HL-60 (cell line): Measurements from ENCODE around the gene QSOX1.

Experiments
- DNase-seq, 2 experiments: peaks; one replicate each; pipeline ENCODE4 v3.0.0-alpha.2; 2010 to 2020; ENCODE audit warnings: low read depth in 1 of 2, low spot score in 1 of 2
- H3K27ac ChIP-seq: fragments of 250-450 bp; sonication (Bioruptor Pico); replicated peaks from 2 replicates; pipeline ENCODE4 v1.5.1; 2020; ENCODE audit warnings: mild to moderate bottlenecking, moderate library complexity
- H3K27me3 ChIP-seq: fragments of 250-450 bp; sonication (Bioruptor Pico); 2 replicates; pipeline ENCODE4 v1.5.1; 2021; ENCODE audit warnings: mild to moderate bottlenecking, moderate library complexity; ENCODE audit not compliant: insufficient read depth, poor library complexity, severe bottlenecking
- H3K4me3 ChIP-seq: replicated peaks from 2 replicates; pipeline ENCODE4 v1.5.1; 2011; ENCODE audit warnings: mild to moderate bottlenecking, control low read depth, low read length; ENCODE audit not compliant: insufficient read depth
- GABPA ChIP-seq: IDR thresholded peaks from 2 replicates; pipeline ENCODE4 v1.6.1; 2012; ENCODE audit warnings: low read depth
- POLR2AphosphoS5 ChIP-seq: IDR thresholded peaks from 2 replicates; pipeline ENCODE4 v1.6.1; 2012; ENCODE audit warnings: low read depth
- REST ChIP-seq: IDR thresholded peaks from 2 replicates; pipeline ENCODE4 v1.6.1; 2012; ENCODE audit warnings: low read depth; ENCODE audit not compliant: insufficient replicate concordance
- SPI1 ChIP-seq: IDR thresholded peaks from 2 replicates; pipeline ENCODE4 v1.6.1; 2012; ENCODE audit warnings: low read depth, mild to moderate bottlenecking, borderline replicate concordance
- TF ChIP-seq, protein P1 (sequence below): IDR thresholded peaks from one replicate; pipeline ENCODE4 v1.5.1; 2011; ENCODE audit warnings: low read length, control low read depth, inconsistent platforms; ENCODE audit not compliant: insufficient read depth

The QSOX1 gene

DNA sequence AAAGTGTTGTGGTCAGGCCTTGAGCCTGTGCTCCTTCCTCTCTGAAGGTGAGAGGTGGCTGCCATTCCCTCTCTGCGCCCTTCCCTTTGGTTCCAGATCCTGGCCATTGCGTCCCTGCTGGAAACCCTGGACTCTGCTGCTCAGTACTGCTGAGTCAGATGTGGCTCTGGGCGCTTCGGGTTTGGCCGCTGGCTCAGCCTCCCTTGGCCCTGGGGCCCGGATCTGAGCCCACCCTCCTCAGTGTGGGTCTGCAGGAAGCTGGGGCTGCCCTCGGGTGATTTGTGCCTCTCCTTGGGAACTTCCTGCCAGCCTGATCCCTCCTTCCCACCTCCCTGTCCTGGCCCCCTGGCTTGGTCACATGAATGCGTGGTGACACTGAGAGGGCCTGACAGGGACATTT, 32.2 kb downstream of the QSOX1 start:
- no peak overlapping the region for H3K4me3 ChIP-seq
- H3K27ac ChIP-seq: no peak overlapping the region
- DNase-seq: no peak
- no peak for TF ChIP-seq SPI1
- TF ChIP-seq, protein P1, sequence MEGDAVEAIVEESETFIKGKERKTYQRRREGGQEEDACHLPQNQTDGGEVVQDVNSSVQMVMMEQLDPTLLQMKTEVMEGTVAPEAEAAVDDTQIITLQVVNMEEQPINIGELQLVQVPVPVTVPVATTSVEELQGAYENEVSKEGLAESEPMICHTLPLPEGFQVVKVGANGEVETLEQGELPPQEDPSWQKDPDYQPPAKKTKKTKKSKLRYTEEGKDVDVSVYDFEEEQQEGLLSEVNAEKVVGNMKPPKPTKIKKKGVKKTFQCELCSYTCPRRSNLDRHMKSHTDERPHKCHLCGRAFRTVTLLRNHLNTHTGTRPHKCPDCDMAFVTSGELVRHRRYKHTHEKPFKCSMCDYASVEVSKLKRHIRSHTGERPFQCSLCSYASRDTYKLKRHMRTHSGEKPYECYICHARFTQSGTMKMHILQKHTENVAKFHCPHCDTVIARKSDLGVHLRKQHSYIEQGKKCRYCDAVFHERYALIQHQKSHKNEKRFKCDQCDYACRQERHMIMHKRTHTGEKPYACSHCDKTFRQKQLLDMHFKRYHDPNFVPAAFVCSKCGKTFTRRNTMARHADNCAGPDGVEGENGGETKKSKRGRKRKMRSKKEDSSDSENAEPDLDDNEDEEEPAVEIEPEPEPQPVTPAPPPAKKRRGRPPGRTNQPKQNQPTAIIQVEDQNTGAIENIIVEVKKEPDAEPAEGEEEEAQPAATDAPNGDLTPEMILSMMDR: no peak
- no peak for TF ChIP-seq POLR2AphosphoS5
- TF ChIP-seq GABPA: no peak
- TF ChIP-seq REST: no peak
- H3K27me3 ChIP-seq: no peaks in the 10 kb centered on the region

DNA sequence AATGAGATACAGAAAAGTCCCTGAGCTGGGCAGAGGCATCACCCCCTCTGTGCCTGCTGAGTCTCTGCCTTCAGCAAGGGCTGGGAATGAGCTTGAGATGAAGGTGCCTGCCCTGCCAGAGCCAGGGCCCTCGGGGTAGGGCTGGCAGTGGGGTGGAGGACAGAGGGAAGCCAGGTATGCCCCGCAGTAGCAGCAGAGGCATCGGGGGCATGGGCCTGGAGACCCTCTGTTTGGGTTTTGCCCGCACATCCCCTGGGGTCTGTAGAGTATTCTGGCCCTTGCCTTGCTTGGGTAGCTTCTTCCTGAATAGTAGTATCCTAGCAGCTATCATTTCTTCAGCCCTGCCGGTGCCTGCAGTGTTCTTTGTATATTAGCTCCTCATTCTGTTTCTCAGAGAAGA, 33.0 kb downstream of the QSOX1 start:
- Histone ChIP-seq H3K4me3 (no peak overlapping the region), H3K27me3 (no peaks in the 10 kb centered on the region), H3K27ac (no peak overlapping the region)
- TF ChIP-seq GABPA: no peak
- no peak for TF ChIP-seq SPI1
- TF ChIP-seq POLR2AphosphoS5: no peak
- TF ChIP-seq REST: no peak
- TF ChIP-seq, protein P1: no peak
- no peak for DNase-seq

- Histone ChIP-seq H3K4me3 (no peak overlapping the region), H3K27ac (peak overlapping the region; percentile 28; the same call in 1 of the 2 replicates), H3K27me3 (no peaks in the 10 kb centered on the region)
- TF ChIP-seq, protein P1: peak; percentile 38
- TF ChIP-seq GABPA: no peak
- DNase-seq: peak in 1 of 2 experiments; percentile 60
These were observed 33.4 kb downstream of the QSOX1 start for GRCh38 chr1:180188091-180188506.

DNA sequence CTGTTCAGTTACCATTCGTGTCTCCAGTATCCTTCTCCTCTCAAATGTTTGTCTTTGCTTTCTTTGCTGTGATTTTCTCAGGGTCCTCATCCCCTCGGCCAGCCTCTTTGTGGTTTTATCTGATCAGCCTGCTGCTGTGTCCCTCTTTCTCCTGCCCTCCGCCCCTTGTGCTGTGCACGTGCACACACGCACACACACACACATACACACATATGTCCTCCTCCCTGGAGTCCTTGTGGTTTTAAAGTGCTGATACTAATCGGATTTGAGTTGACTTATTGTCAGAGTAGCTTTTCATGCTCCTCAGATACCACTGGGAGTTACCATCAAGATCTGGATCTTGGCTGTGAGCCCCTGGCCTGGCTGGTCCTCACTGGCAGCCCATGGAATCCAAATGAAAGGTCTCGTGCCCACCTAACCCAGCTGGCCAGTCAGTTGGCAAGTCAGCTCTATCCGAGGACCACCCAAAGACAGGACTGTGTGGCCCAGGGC, 34.1 kb downstream of the QSOX1 start:
- TF ChIP-seq, protein P1: no peak
- no peak for TF ChIP-seq SPI1
- no peak for TF ChIP-seq REST
- TF ChIP-seq POLR2AphosphoS5: no peak
- no peak for TF ChIP-seq GABPA
- peak in 1 of 2 experiments; percentile 30 for DNase-seq
- no peaks in the 10 kb centered on the region for H3K27me3 ChIP-seq
- H3K4me3 ChIP-seq: no peak overlapping the region
- H3K27ac ChIP-seq: peak overlapping the region; percentile 28
